ENCODE data around the gene ZBTB7C.
A peak's percentile ranks its signal among the peaks of the same experiment; 100 is the strongest.

Gene ZBTB7C

GRCh38 chr18:47999801-48000248 lies 409.4 kb downstream of the ZBTB7C start:
- TF ChIP-seq CTCF (IDR thresholded peaks at IDR 0.05) = no peak

GRCh38 chr18:47997338-47997780 lies 411.8 kb downstream of the ZBTB7C start:
- peak; percentile 51 for TF ChIP-seq CTCF (IDR thresholded peaks at IDR 0.05)

GRCh38 chr18:47996091-47996541 lies 413.1 kb downstream of the ZBTB7C start:
- no peak for TF ChIP-seq CTCF (IDR thresholded peaks at IDR 0.05)

- no peak for TF ChIP-seq CTCF (IDR thresholded peaks at IDR 0.05)
These were observed 413.5 kb downstream of the ZBTB7C start for GRCh38 chr18:47995654-47996053.

- TF ChIP-seq CTCF (IDR thresholded peaks at IDR 0.05) = no peak
These were observed 415.8 kb downstream of the ZBTB7C start for GRCh38 chr18:47993409-47993808.

- no peak for TF ChIP-seq CTCF (IDR thresholded peaks at IDR 0.05)
These were observed 416.2 kb downstream of the ZBTB7C start for GRCh38 chr18:47992976-47993375.

- TF ChIP-seq CTCF (IDR thresholded peaks at IDR 0.05) = no peak
These were observed 416.9 kb downstream of the ZBTB7C start for GRCh38 chr18:47992266-47992665.

GRCh38 chr18:47990981-47991380 lies 418.2 kb downstream of the ZBTB7C start:
- no peak for TF ChIP-seq CTCF (IDR thresholded peaks at IDR 0.05)

All from LNCAP (cell line).